LHCN-M2 (cell line): ENCODE data around the gene FES. TPM values are rescaled to one million over a fixed set of nuclear protein-coding genes. Genes with fewer than 3 reads are reported as not detected.
"Not testable (repeated sequence)": the region's sequence is repeated elsewhere in the genome, so short reads cannot be mapped to it uniquely, and the experiment has no call there.

Source experiments
- DNase-seq: peaks from one replicate; pipeline ENCODE4 v3.0.0-alpha.2; 2012; ENCODE audit warnings: low read depth
- total RNA-seq: library from RNA; depleted of rRNA; stranded (reverse); fragments of >200 nt; gene quantifications from 2 replicates; pipeline ENCODE4 v1.2.3, GENCODE V29; 2014

Gene FES
- total RNA-seq, 1 experiment from 2014 or later, result 0.34 TPM

GRCh38 chr15:90860942-90861675, 23.2 kb upstream of the FES start:
- DNase-seq, result no peak

GRCh38 chr15:90862487-90862886, 21.8 kb upstream of the FES start:
- no peak for DNase-seq

GRCh38 chr15:90862964-90863778, 21.1 kb upstream of the FES start:
- DNase-seq, result peak; percentile 83

- no peak for DNase-seq
Measured at GRCh38 chr15:90863987-90864386, 20.3 kb upstream of the FES start.

- DNase-seq, result peak; percentile 56
Measured at GRCh38 chr15:90864507-90864906, 19.8 kb upstream of the FES start.

- DNase-seq, result no peak
Measured at GRCh38 chr15:90865702-90866101, 18.6 kb upstream of the FES start.

- DNase-seq, result no peak
Measured at GRCh38 chr15:90866161-90866715, 18.1 kb upstream of the FES start.

- DNase-seq, result no peak
Measured at GRCh38 chr15:90866800-90867199, 17.5 kb upstream of the FES start.

- DNase-seq, result no peak
Measured at GRCh38 chr15:90868261-90868689, 16.0 kb upstream of the FES start, which contains the start of gene FURIN. Gene FURIN, plus strand, starts transcription at chr15:90868588. Its CDS starts 7,153 bp downstream, at chr15:90875741.

GRCh38 chr15:90869140-90869541, 15.2 kb upstream of the FES start:
- no peak for DNase-seq

- peak; percentile 66 for DNase-seq
Measured at GRCh38 chr15:90869601-90870353, 14.5 kb upstream of the FES start.

GRCh38 chr15:90870354-90871138, 13.8 kb upstream of the FES start:
- DNase-seq, result no peak

GRCh38 chr15:90871139-90871715, 13.1 kb upstream of the FES start:
- DNase-seq, result no peak

GRCh38 chr15:90871716-90872485, 12.4 kb upstream of the FES start:
- no peak for DNase-seq

GRCh38 chr15:90872486-90873184, 11.7 kb upstream of the FES start:
- peak; percentile 74 for DNase-seq

- DNase-seq, result no peak
Measured at GRCh38 chr15:90873488-90873997, 10.8 kb upstream of the FES start.

GRCh38 chr15:90873998-90874605, 10.2 kb upstream of the FES start:
- no peak for DNase-seq

GRCh38 chr15:90874986-90875385, 9.3 kb upstream of the FES start:
- not testable (repeated sequence) for DNase-seq
